ENCODE measurements around the gene AIG1.

AIG1 gene

GRCh38 chr6:143349530-143349929 is 288.8 kb downstream of the AIG1 start:
- no peaks in the 10 kb centered on the region for H3K36me3 ChIP-seq (ENCODE audit: control insufficient read depth, insufficient read depth, low read length)
- no peaks in the 10 kb centered on the region for H3K4me1 ChIP-seq (ENCODE audit: control insufficient read depth, insufficient read depth, low read length)
- H3K9me3 ChIP-seq (ENCODE audit: control insufficient read depth, insufficient read depth, low read length), result no peaks in the 10 kb centered on the region
- H3K27me3 ChIP-seq (ENCODE audit: control insufficient read depth, insufficient read depth, low read length), result no peaks in the 10 kb centered on the region
- no peak overlapping the region for H3K9ac ChIP-seq (ENCODE audit: low read depth, low read length)
- H3K4me3 ChIP-seq (ENCODE audit: low read depth, low read length), result no peak overlapping the region

GRCh38 chr6:143356101-143356880 is 295.6 kb downstream of the AIG1 start:
- no peaks in the 10 kb centered on the region for H3K9me3 ChIP-seq (ENCODE audit: control insufficient read depth, insufficient read depth, low read length)
- H3K9ac ChIP-seq (ENCODE audit: low read depth, low read length), result no peak overlapping the region
- H3K4me1 ChIP-seq (ENCODE audit: control insufficient read depth, insufficient read depth, low read length), result no peaks in the 10 kb centered on the region
- no peak overlapping the region for H3K4me3 ChIP-seq (ENCODE audit: low read depth, low read length)
- H3K36me3 ChIP-seq (ENCODE audit: control insufficient read depth, insufficient read depth, low read length), result no peaks in the 10 kb centered on the region
- no peaks in the 10 kb centered on the region for H3K27me3 ChIP-seq (ENCODE audit: control insufficient read depth, insufficient read depth, low read length)

GRCh38 chr6:143357152-143357551 is 296.5 kb downstream of the AIG1 start:
- H3K9ac ChIP-seq (ENCODE audit: low read depth, low read length), result no peak overlapping the region
- no peaks in the 10 kb centered on the region for H3K4me1 ChIP-seq (ENCODE audit: control insufficient read depth, insufficient read depth, low read length)
- H3K36me3 ChIP-seq (ENCODE audit: control insufficient read depth, insufficient read depth, low read length), result no peaks in the 10 kb centered on the region
- H3K4me3 ChIP-seq (ENCODE audit: low read depth, low read length), result no peak overlapping the region
- H3K9me3 ChIP-seq (ENCODE audit: control insufficient read depth, insufficient read depth, low read length), result no peaks in the 10 kb centered on the region
- H3K27me3 ChIP-seq (ENCODE audit: control insufficient read depth, insufficient read depth, low read length), result no peaks in the 10 kb centered on the region

GRCh38 chr6:143357561-143358255 is 297.0 kb downstream of the AIG1 start:
- H3K27me3 ChIP-seq (ENCODE audit: control insufficient read depth, insufficient read depth, low read length), result no peaks in the 10 kb centered on the region
- no peak overlapping the region for H3K9ac ChIP-seq (ENCODE audit: low read depth, low read length)
- no peaks in the 10 kb centered on the region for H3K36me3 ChIP-seq (ENCODE audit: control insufficient read depth, insufficient read depth, low read length)
- H3K9me3 ChIP-seq (ENCODE audit: control insufficient read depth, insufficient read depth, low read length), result no peaks in the 10 kb centered on the region
- H3K4me1 ChIP-seq (ENCODE audit: control insufficient read depth, insufficient read depth, low read length), result no peaks in the 10 kb centered on the region
- H3K4me3 ChIP-seq (ENCODE audit: low read depth, low read length), result no peak overlapping the region

- H3K36me3 ChIP-seq (ENCODE audit: control insufficient read depth, insufficient read depth, low read length), result no peaks in the 10 kb centered on the region
- no peak overlapping the region for H3K4me3 ChIP-seq (ENCODE audit: low read depth, low read length)
- no peaks in the 10 kb centered on the region for H3K27me3 ChIP-seq (ENCODE audit: control insufficient read depth, insufficient read depth, low read length)
- H3K4me1 ChIP-seq (ENCODE audit: control insufficient read depth, insufficient read depth, low read length), result no peaks in the 10 kb centered on the region
- H3K9me3 ChIP-seq (ENCODE audit: control insufficient read depth, insufficient read depth, low read length), result no peaks in the 10 kb centered on the region
- H3K9ac ChIP-seq (ENCODE audit: low read depth, low read length), result no peak overlapping the region
Measured at GRCh38 chr6:143361536-143362191, 301.0 kb downstream of the AIG1 start.

- no peaks in the 10 kb centered on the region for H3K36me3 ChIP-seq (ENCODE audit: control insufficient read depth, insufficient read depth, low read length)
Measured at GRCh38 chr6:143362192-143362558, 301.5 kb downstream of the AIG1 start.

GRCh38 chr6:143363299-143363698 is 302.6 kb downstream of the AIG1 start:
- Histone ChIP-seq H3K9me3 (ENCODE audit: control insufficient read depth, insufficient read depth, low read length) (no peaks in the 10 kb centered on the region), H3K4me1 (ENCODE audit: control insufficient read depth, insufficient read depth, low read length) (no peaks in the 10 kb centered on the region), H3K4me3 (ENCODE audit: low read depth, low read length) (no peak overlapping the region), H3K27me3 (ENCODE audit: control insufficient read depth, insufficient read depth, low read length) (no peaks in the 10 kb centered on the region), H3K36me3 (ENCODE audit: control insufficient read depth, insufficient read depth, low read length) (no peaks in the 10 kb centered on the region), H3K9ac (ENCODE audit: low read depth, low read length) (no peak overlapping the region)

More at GRCh38 chr6:143362192-143362558, 301.5 kb downstream of the AIG1 start:
- H3K4me1 ChIP-seq (ENCODE audit: control insufficient read depth, insufficient read depth, low read length), result no peaks in the 10 kb centered on the region
- no peaks in the 10 kb centered on the region for H3K9me3 ChIP-seq (ENCODE audit: control insufficient read depth, insufficient read depth, low read length)
- H3K9ac ChIP-seq (ENCODE audit: low read depth, low read length), result no peak overlapping the region
- H3K4me3 ChIP-seq (ENCODE audit: low read depth, low read length), result no peak overlapping the region
- H3K27me3 ChIP-seq (ENCODE audit: control insufficient read depth, insufficient read depth, low read length), result no peaks in the 10 kb centered on the region

GRCh38 chr6:143368426-143368825 is 307.7 kb downstream of the AIG1 start:
- H3K9me3 ChIP-seq (ENCODE audit: control insufficient read depth, insufficient read depth, low read length), result no peaks in the 10 kb centered on the region
- no peaks in the 10 kb centered on the region for H3K4me1 ChIP-seq (ENCODE audit: control insufficient read depth, insufficient read depth, low read length)
- no peaks in the 10 kb centered on the region for H3K27me3 ChIP-seq (ENCODE audit: control insufficient read depth, insufficient read depth, low read length)
- no peak overlapping the region for H3K9ac ChIP-seq (ENCODE audit: low read depth, low read length)
- H3K36me3 ChIP-seq (ENCODE audit: control insufficient read depth, insufficient read depth, low read length), result peaks cover 2% of the 10 kb centered on the region
- no peak overlapping the region for H3K4me3 ChIP-seq (ENCODE audit: low read depth, low read length)

GRCh38 chr6:143369971-143370370 is 309.3 kb downstream of the AIG1 start:
- Histone ChIP-seq H3K4me1 (ENCODE audit: control insufficient read depth, insufficient read depth, low read length) (no peaks in the 10 kb centered on the region), H3K9ac (ENCODE audit: low read depth, low read length) (no peak overlapping the region)

GRCh38 chr6:143370812-143371370 is 310.2 kb downstream of the AIG1 start:
- no peak overlapping the region for H3K4me3 ChIP-seq (ENCODE audit: low read depth, low read length)

More at GRCh38 chr6:143369971-143370370, 309.3 kb downstream of the AIG1 start:
- Histone ChIP-seq H3K27me3 (ENCODE audit: control insufficient read depth, insufficient read depth, low read length) (no peaks in the 10 kb centered on the region), H3K4me3 (ENCODE audit: low read depth, low read length) (no peak overlapping the region), H3K36me3 (ENCODE audit: control insufficient read depth, insufficient read depth, low read length) (peaks cover 2% of the 10 kb centered on the region), H3K9me3 (ENCODE audit: control insufficient read depth, insufficient read depth, low read length) (no peaks in the 10 kb centered on the region)

GRCh38 chr6:143372199-143372882 is 311.7 kb downstream of the AIG1 start:
- no peak overlapping the region for H3K4me3 ChIP-seq (ENCODE audit: low read depth, low read length)
- peaks cover 2% of the 10 kb centered on the region for H3K36me3 ChIP-seq (ENCODE audit: control insufficient read depth, insufficient read depth, low read length)
- no peaks in the 10 kb centered on the region for H3K9me3 ChIP-seq (ENCODE audit: control insufficient read depth, insufficient read depth, low read length)
- H3K27me3 ChIP-seq (ENCODE audit: control insufficient read depth, insufficient read depth, low read length), result no peaks in the 10 kb centered on the region
- no peaks in the 10 kb centered on the region for H3K4me1 ChIP-seq (ENCODE audit: control insufficient read depth, insufficient read depth, low read length)
- no peak overlapping the region for H3K9ac ChIP-seq (ENCODE audit: low read depth, low read length)

More at GRCh38 chr6:143370812-143371370, 310.2 kb downstream of the AIG1 start:
- Histone ChIP-seq H3K9ac (ENCODE audit: low read depth, low read length) (no peak overlapping the region), H3K27me3 (ENCODE audit: control insufficient read depth, insufficient read depth, low read length) (no peaks in the 10 kb centered on the region), H3K4me1 (ENCODE audit: control insufficient read depth, insufficient read depth, low read length) (no peaks in the 10 kb centered on the region), H3K36me3 (ENCODE audit: control insufficient read depth, insufficient read depth, low read length) (peaks cover 2% of the 10 kb centered on the region), H3K9me3 (ENCODE audit: control insufficient read depth, insufficient read depth, low read length) (no peaks in the 10 kb centered on the region)
